HepG2 (cell line): ENCODE data around the gene ARMH1. TPM values are rescaled to one million over a fixed set of nuclear protein-coding genes. Genes with fewer than 3 reads are reported as not detected.
A peak's percentile ranks its signal among the peaks of the same experiment; 100 is the strongest.

Source experiments
- ADNP ChIP-seq: sonication (generic); formaldehyde crosslinking; IDR thresholded peaks from 2 replicates; pipeline ENCODE4 v1.4.0; 2020; ENCODE audit warnings: missing genetic modification reagents
- ARNTL ChIP-seq: sonication (generic); formaldehyde crosslinking; IDR thresholded peaks from 2 replicates; pipeline ENCODE4 v1.4.0; 2020; ENCODE audit warnings: mild to moderate bottlenecking, missing genetic modification reagents
- ATF2 ChIP-seq: sonication (generic); formaldehyde crosslinking; IDR thresholded peaks from 2 replicates; pipeline ENCODE4 v1.4.0; 2020; ENCODE audit warnings: missing genetic modification reagents
- DR1 ChIP-seq: sonication (generic); formaldehyde crosslinking; IDR thresholded peaks from 2 replicates; pipeline ENCODE4 v1.8.0; 2021; ENCODE audit warnings: mild to moderate bottlenecking, missing genetic modification reagents, inconsistent platforms
- GFI1 ChIP-seq: sonication (generic); formaldehyde crosslinking; IDR thresholded peaks from 2 replicates; pipeline ENCODE4 v1.5.0; 2020; ENCODE audit warnings: missing genetic modification reagents, mild to moderate bottlenecking, borderline replicate concordance
- HNF1B ChIP-seq: sonication (generic); formaldehyde crosslinking; IDR thresholded peaks from 2 replicates; pipeline ENCODE4 v1.5.1; 2020; ENCODE audit warnings: mild to moderate bottlenecking, moderate library complexity, missing genetic modification reagents
- NR2F6 ChIP-seq, 2 experiments: IDR thresholded peaks; 2 replicates each; pipeline ENCODE4 v1.6.1; 2016; ENCODE audit warnings: antibody characterized with exemption in 1 of 2, mild to moderate bottlenecking in 1 of 2
- RBM39 ChIP-seq: fragments of 200-400 bp; formaldehyde crosslinking; IDR thresholded peaks from one replicate; pipeline ENCODE4 v1.6.1; 2018; ENCODE audit warnings: antibody characterized with exemption, mild to moderate bottlenecking, low read depth, low read length; ENCODE audit not compliant: poor library complexity, severe bottlenecking
- ZBTB26 ChIP-seq: IDR thresholded peaks from 2 replicates; pipeline ENCODE4 v1.6.1; 2016; ENCODE audit warnings: missing compliant biosample characterization, missing genetic modification reagents, borderline replicate concordance
- ZNF501 ChIP-seq: sonication (generic); formaldehyde crosslinking; IDR thresholded peaks from 2 replicates; pipeline ENCODE4 v1.5.1; 2020; ENCODE audit warnings: mild to moderate bottlenecking, moderate library complexity, missing genetic modification reagents
- ZNF609 ChIP-seq: sonication (generic); formaldehyde crosslinking; IDR thresholded peaks from 2 replicates; pipeline ENCODE4 v1.4.0; 2020; ENCODE audit warnings: mild to moderate bottlenecking, missing genetic modification reagents, borderline replicate concordance
- ZNF710 ChIP-seq: sonication (generic); formaldehyde crosslinking; IDR thresholded peaks from 2 replicates; pipeline ENCODE4 v1.5.0; 2020; ENCODE audit warnings: mild to moderate bottlenecking, missing genetic modification reagents, borderline replicate concordance
- ZNF75D ChIP-seq: sonication (generic); formaldehyde crosslinking; IDR thresholded peaks from 2 replicates; pipeline ENCODE4 v1.8.1; 2023; ENCODE audit warnings: missing genetic modification reagents, mild to moderate bottlenecking, borderline replicate concordance
- ZNF790 ChIP-seq: sonication (generic); formaldehyde crosslinking; IDR thresholded peaks from 2 replicates; pipeline ENCODE4 v1.8.0; 2022; ENCODE audit warnings: missing genetic modification reagents, mild to moderate bottlenecking, borderline replicate concordance
- ZNF891 ChIP-seq: sonication (generic); formaldehyde crosslinking; IDR thresholded peaks from 2 replicates; pipeline ENCODE4 v1.5.0; 2020; ENCODE audit warnings: mild to moderate bottlenecking, missing genetic modification reagents
- polyA plus RNA-seq, 8 experiments: library from polyadenylated mRNA; depleted of rRNA in 3 of 8; stranded (reverse) in 7 of 8; unstranded in 1 of 8; fragments of >200 nt; fragmentation: Illumina TruSeq in 4 of 8; extraction: Trizol in 4 of 8; gene quantifications; 2 replicates each; pipeline versions ENCODE4 v1.2.1 to v1.2.3, GENCODE V29; 2011 to 2016; ENCODE audit warnings: low read depth in 4 of 8, missing spikeins in 1 of 8, mixed read lengths in 1 of 8; ENCODE audit not compliant: insufficient read depth in 1 of 8
- total RNA-seq, 5 experiments: library from RNA; depleted of rRNA; stranded (reverse); fragments of >200 nt; fragmentation: Illumina TruSeq; extraction: Trizol; gene quantifications; 2 replicates each; pipeline ENCODE4 v1.2.3, GENCODE V29; 2016; ENCODE audit warnings: low read depth in 1 of 5

ARMH1 gene
- total and polyA plus RNA-seq, 2 of the 13 experiments (the other 11 are each of a cell fraction or from before 2014, with no cell fraction given): 0.69 TPM; not detected in 1

GRCh38 chr1:44739307-44740178 is 65.0 kb downstream of the ARMH1 start, which contains the start of gene KIF2C (continued):
- TF ChIP-seq ZNF609 (0 out of 2 replicates have a peak, but pooled peaks have one; percentile 48), ARNTL (CRISPR knock-in tag) (no peak; the same call in 1 of the 2 replicates), ZNF790 (no peak), ADNP (CRISPR knock-in tag) (peak; percentile 48; the same call in 1 of the 2 replicates), ZNF75D (no peak), ZNF710 (CRISPR knock-in tag) (no peak; the same call in 1 of the 2 replicates), ZNF501 (peak; percentile 91), ZNF891 (CRISPR knock-in tag) (no peak), DR1 (CRISPR knock-in tag) (peak; percentile 76), ZBTB26 (CRISPR knock-in tag) (0 out of 2 replicates have a peak, but pooled peaks have one; percentile 50), NR2F6 (IDR thresholded peaks at IDR 0.05) (no peak), NR2F6 (CRISPR knock-in tag; IDR thresholded peaks at IDR 0.05) (peak; percentile 29; the same call in 1 of the 2 replicates), HNF1B (peak; percentile 82), RBM39 (peak; percentile 38), ATF2 (CRISPR knock-in tag) (peak; percentile 86; the same call in 1 of the 2 replicates), GFI1 (CRISPR knock-in tag) (no peak; the same call in 1 of the 2 replicates)
